IMR-90 (cell line): ENCODE measurements around the gene TM4SF20. TPM values are rescaled to one million over a fixed set of nuclear protein-coding genes. Genes with fewer than 3 reads are reported as not detected.

Experiments
- ATAC-seq: fragments of 200-7000 bp; cut with Tn5 transposase; 2 replicates; pipeline ENCODE4 v1.9.1; 2020; ENCODE audit warnings: low read depth, mild to moderate bottlenecking, moderate library complexity
- BruUV-seq: library from RNA; stranded (reverse); fragments of 400-500 nt; replicated peaks from 2 replicates; lab custom pipeline; 2021; lab: Mats Ljungman, UMichigan
- CTCF ChIA-PET: fragments of 300-600 bp; formaldehyde crosslinking; extraction: SDS; loops from one replicate; lab custom pipeline; 2021; ENCODE audit warnings: antibody characterized with exemption; lab: Yijun Ruan, JAX
- POLR2A ChIA-PET: fragments of 300-600 bp; sonication (Branson Sonifier 250); formaldehyde crosslinking; loops from one replicate; lab custom pipeline; 2022; ENCODE audit warnings: antibody characterized with exemption; ENCODE audit not compliant: unreplicated experiment; lab: Charles Lee
- DNase-seq: peaks from one replicate; pipeline ENCODE4 v3.0.0; 2013
- H2AFZ ChIP-seq: replicated peaks from 2 replicates; pipeline ENCODE3; 2013; ENCODE audit warnings: low read length, mild to moderate bottlenecking; ENCODE audit not compliant: poor library complexity
- H2AK5ac ChIP-seq: 2 replicates; pipeline ENCODE4 v1.6.1; 2013; ENCODE audit warnings: low read depth, low read length, inconsistent platforms
- H2AK9ac ChIP-seq: replicated peaks from 2 replicates; pipeline ENCODE3; 2013; ENCODE audit warnings: mild to moderate bottlenecking, low read depth, low read length, moderate library complexity; ENCODE audit not compliant: poor library complexity
- H2BK120ac ChIP-seq: 2 replicates; pipeline ENCODE4 v1.6.1; 2013; ENCODE audit warnings: low read depth, low read length, inconsistent platforms
- H2BK15ac ChIP-seq: 3 replicates; pipeline ENCODE4 v1.6.1; 2013; ENCODE audit warnings: low read depth, low read length, inconsistent platforms
- H2BK20ac ChIP-seq: 2 replicates; pipeline ENCODE4 v1.6.1; 2013; ENCODE audit warnings: low read depth, mild to moderate bottlenecking, inconsistent platforms, low read length, moderate library complexity
- H2BK5ac ChIP-seq: 2 replicates; pipeline ENCODE4 v1.6.1; 2013; ENCODE audit warnings: mild to moderate bottlenecking, low read depth, low read length, inconsistent platforms; ENCODE audit not compliant: poor library complexity, severe bottlenecking
- H3K14ac ChIP-seq: replicated peaks from 2 replicates; pipeline ENCODE4 v1.6.1; 2013; ENCODE audit warnings: low read depth, low read length, inconsistent platforms
- H3K18ac ChIP-seq: 2 replicates; pipeline ENCODE4 v1.6.1; 2013; ENCODE audit warnings: low read depth, low read length, control low read depth
- H3K23ac ChIP-seq: 2 replicates; pipeline ENCODE4 v1.6.1; 2013; ENCODE audit warnings: low read depth, low read length, inconsistent platforms
- H3K27ac ChIP-seq: 2 replicates; pipeline ENCODE4 v1.5.1; 2013; ENCODE audit warnings: mild to moderate bottlenecking, control low read depth, low read length; ENCODE audit not compliant: insufficient read depth
- H3K27me3 ChIP-seq: 2 replicates; pipeline ENCODE4 v1.6.1; 2013; ENCODE audit warnings: low read length; ENCODE audit not compliant: control insufficient read depth, insufficient read depth
- H3K36me3 ChIP-seq: 2 replicates; pipeline ENCODE4 v1.6.1; 2013; ENCODE audit warnings: low read length, mixed read lengths; ENCODE audit not compliant: control insufficient read depth, insufficient read depth
- H3K4ac ChIP-seq: 2 replicates; pipeline ENCODE4 v1.6.1; 2013; ENCODE audit warnings: low read depth, low read length, inconsistent platforms
- H3K4me1 ChIP-seq: 2 replicates; pipeline ENCODE4 v1.6.1; 2013; ENCODE audit warnings: low read length, mixed read lengths; ENCODE audit not compliant: control insufficient read depth, insufficient read depth
- H3K4me2 ChIP-seq: 2 replicates; pipeline ENCODE4 v1.6.1; 2013; ENCODE audit warnings: low read depth, mild to moderate bottlenecking, control low read depth, low read length, moderate library complexity
- H3K4me3 ChIP-seq: 2 replicates; pipeline ENCODE4 v1.5.1; 2013; ENCODE audit warnings: low read depth, mild to moderate bottlenecking, control low read depth, low read length, moderate library complexity; ENCODE audit not compliant: insufficient read depth
- H3K56ac ChIP-seq: 2 replicates; pipeline ENCODE4 v1.6.1; 2013; ENCODE audit warnings: low read length, inconsistent platforms; ENCODE audit not compliant: insufficient read depth; ENCODE audit errors: extremely low read depth
- H3K79me1 ChIP-seq, 2 experiments: 2 replicates each; pipeline ENCODE4 v1.6.1; 2013; ENCODE audit warnings: low read length in 2 of 2, inconsistent platforms in 1 of 2, low read depth in 1 of 2
- H3K9ac ChIP-seq: 2 replicates; pipeline ENCODE4 v1.6.1; 2013; ENCODE audit warnings: low read depth, low read length, control low read depth
- H3K9me1 ChIP-seq: 2 replicates; pipeline ENCODE4 v1.6.1; 2013; ENCODE audit warnings: low read length, inconsistent platforms; ENCODE audit not compliant: insufficient read depth
- H3K9me3 ChIP-seq: 2 replicates; pipeline ENCODE4 v1.6.1; 2013; ENCODE audit warnings: low read length; ENCODE audit not compliant: control insufficient read depth, insufficient read depth
- H4K20me1 ChIP-seq: 2 replicates; pipeline ENCODE4 v1.6.1; 2013; ENCODE audit warnings: low read length, inconsistent platforms; ENCODE audit not compliant: insufficient read depth
- H4K5ac ChIP-seq: 2 replicates; pipeline ENCODE4 v1.6.1; 2013; ENCODE audit warnings: mild to moderate bottlenecking, low read depth, low read length, control low read depth
- H4K8ac ChIP-seq, 2 experiments: 2 replicates each; pipeline ENCODE4 v1.6.1; 2013; ENCODE audit warnings: low read depth in 2 of 2, low read length in 2 of 2, control low read depth in 1 of 2, inconsistent platforms in 1 of 2
- H4K91ac ChIP-seq: 2 replicates; pipeline ENCODE4 v1.6.1; 2013; ENCODE audit warnings: low read depth, low read length, inconsistent platforms; ENCODE audit not compliant: insufficient read depth
- BHLHE40 ChIP-seq: fragments of 150-350 bp; IDR thresholded peaks from 2 replicates; pipeline ENCODE4 v1.6.1; 2016; ENCODE audit warnings: mild to moderate bottlenecking, low read depth, low read length
- CEBPB ChIP-seq: IDR thresholded peaks from 2 replicates; pipeline ENCODE4 v1.6.1; 2012; ENCODE audit warnings: low read depth, low read length, improper control_type of control experiment
- CHD1 ChIP-seq: IDR thresholded peaks from 2 replicates; pipeline ENCODE4 v1.6.1; 2012; ENCODE audit warnings: low read depth, low read length, improper control_type of control experiment
- FOS ChIP-seq: fragments of 150-350 bp; IDR thresholded peaks from 2 replicates; pipeline ENCODE4 v1.6.1; 2016; ENCODE audit warnings: low read depth, low read length
- MAFK ChIP-seq: IDR thresholded peaks from 2 replicates; pipeline ENCODE4 v1.6.1; 2012; ENCODE audit warnings: low read depth, low read length, improper control_type of control experiment
- MAZ ChIP-seq: IDR thresholded peaks from 2 replicates; pipeline ENCODE4 v1.6.1; 2012; ENCODE audit warnings: low read depth, mild to moderate bottlenecking, low read length, improper control_type of control experiment, moderate library complexity, borderline replicate concordance
- MXI1 ChIP-seq: IDR thresholded peaks from 2 replicates; pipeline ENCODE4 v1.6.1; 2012; ENCODE audit warnings: low read depth, mild to moderate bottlenecking, low read length, moderate library complexity, borderline replicate concordance
- NFE2L2 ChIP-seq: fragments of 150-350 bp; IDR thresholded peaks from 2 replicates; pipeline ENCODE4 v1.6.1; 2016; ENCODE audit warnings: low read depth, mild to moderate bottlenecking, low read length
- POLR2A ChIP-seq: IDR thresholded peaks from 2 replicates; pipeline ENCODE4 v1.6.1; 2012; ENCODE audit warnings: mild to moderate bottlenecking, low read depth, low read length
- RAD21 ChIP-seq: IDR thresholded peaks from 2 replicates; pipeline ENCODE4 v1.6.1; 2012; ENCODE audit warnings: low read length, improper control_type of control experiment
- RCOR1 ChIP-seq: IDR thresholded peaks from 2 replicates; pipeline ENCODE4 v1.6.1; 2012; ENCODE audit warnings: mild to moderate bottlenecking, low read length, improper control_type of control experiment; ENCODE audit not compliant: insufficient replicate concordance
- RFX5 ChIP-seq: IDR thresholded peaks from 2 replicates; pipeline ENCODE4 v1.8.0; 2012; ENCODE audit warnings: low read depth, mild to moderate bottlenecking, low read length, moderate library complexity
- SMC3 ChIP-seq: fragments of 150-350 bp; IDR thresholded peaks from 2 replicates; pipeline ENCODE4 v1.6.1; 2016; ENCODE audit warnings: low read depth, mild to moderate bottlenecking, antibody characterized with exemption, low read length, moderate library complexity
- WGBS, 2 experiments: methylation state at CpG; one replicate each; pipeline versions ENCODE4 v1.1.5 to v1.1.7; 2013; ENCODE audit warnings: missing lambda C conversion rate in 2 of 2; ENCODE audit not compliant: insufficient read length in 1 of 2; ENCODE audit errors: extremely low coverage in 2 of 2; 5-methylcytosine and 5-hydroxymethylcytosine counted together
- dilution Hi-C: fragments of 300-500 bp; cut with HindIII; formaldehyde crosslinking; loops from one replicate; pipeline ENCODE4 v1.14.3; 2018; ENCODE audit warnings: low sequenced_read_pairs; ENCODE audit not compliant: unreplicated experiment
- in situ Hi-C: fragments of 300-500 bp; cut with MboI; formaldehyde crosslinking; loops from 3 replicates; pipeline ENCODE4 v1.14.3; 2019; ENCODE audit warnings: low sequenced_read_pairs, inconsistent platforms, mixed read lengths
- intact Hi-C: fragments of 100-400 bp; cut with micrococcal nuclease; formaldehyde crosslinking; loops from 2 replicates; pipeline ENCODE4 v1.10.0; 2022
- polyA plus RNA-seq, 3 experiments: library from polyadenylated mRNA; depleted of rRNA; stranded (reverse); fragments of >200 nt; gene quantifications; 2 replicates each; pipeline ENCODE4 v1.2.3, GENCODE V29; 2012; ENCODE audit warnings: low replicate concordance in 1 of 3
- total RNA-seq: library from RNA; depleted of rRNA; stranded (reverse); fragments of >200 nt; gene quantifications from 2 replicates; pipeline ENCODE4 v1.2.3, GENCODE V29; 2012
- TF ChIP-seq, protein P1 (sequence below): fragments of 150-350 bp; IDR thresholded peaks from 2 replicates; pipeline ENCODE4 v1.6.1; 2017; ENCODE audit warnings: mild to moderate bottlenecking, antibody characterized with exemption, low read length, low read depth
- TF ChIP-seq, protein P2 (sequence below): fragments of 150-350 bp; IDR thresholded peaks from 2 replicates; pipeline ENCODE4 v1.6.1; 2016; ENCODE audit warnings: low read depth, mild to moderate bottlenecking, low read length, moderate library complexity, borderline replicate concordance

Gene TM4SF20
- total and polyA plus RNA-seq, 2 of the 4 experiments (the other 2 are of a cell fraction), result under 0.01 to 0.03 TPM

DNA sequence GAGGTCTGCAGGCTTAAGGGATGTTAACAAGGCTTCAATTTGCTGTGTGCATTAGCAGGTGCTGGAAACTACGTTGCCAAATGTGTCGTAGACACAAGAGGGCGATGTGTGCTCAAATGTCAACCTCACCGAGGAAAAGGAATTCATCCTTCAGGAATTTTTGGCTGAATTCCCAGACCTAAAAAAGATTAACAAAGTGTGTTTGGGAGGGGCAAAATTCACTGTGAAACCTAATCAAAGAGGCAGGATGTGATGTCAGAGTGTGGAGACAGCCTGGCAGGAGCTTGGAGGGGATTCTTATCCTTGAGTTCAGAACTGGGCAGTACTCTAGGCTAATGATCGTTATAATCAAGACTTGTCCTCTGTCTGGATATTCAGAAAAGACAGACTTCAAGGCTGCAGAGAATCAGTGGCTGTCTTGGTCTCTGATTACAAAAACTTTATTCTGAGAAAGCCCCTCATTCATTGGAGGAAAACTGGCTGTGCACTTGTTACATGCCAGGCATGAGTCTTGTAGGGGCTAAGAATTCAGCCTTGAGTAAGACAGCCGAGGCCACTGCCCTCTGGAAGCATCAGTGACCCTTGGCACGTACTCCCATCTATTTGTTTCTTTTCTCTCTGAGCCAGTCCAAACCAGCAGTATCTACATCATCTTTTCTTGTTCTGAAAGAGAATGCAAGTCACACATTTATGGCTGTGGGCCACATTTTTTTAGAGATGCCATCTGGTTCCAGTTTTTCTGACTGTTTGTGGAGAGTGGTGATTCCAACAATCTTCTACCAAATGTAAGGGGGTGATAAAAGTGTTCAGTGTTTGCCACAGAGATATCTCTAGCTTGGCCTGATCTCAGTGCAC lies 27.3 kb upstream of the TM4SF20 start:
- Histone ChIP-seq H3K9ac (peak overlapping the region; percentile 5; the same call in 1 of the 2 replicates), H3K9me3 (no peaks in the 10 kb centered on the region), H2BK15ac (peak overlapping the region; percentile 5; the same call in 2 of the 3 replicates), H3K23ac (peak overlapping the region; percentile 32; the same call in 1 of the 2 replicates), H2AK9ac (no peak overlapping the region), H3K18ac (peak overlapping the region; percentile 79), H2AFZ (peak overlapping the region; percentile 15), H2AK5ac (peak overlapping the region; percentile 39), H4K5ac (peak overlapping the region; percentile 27), H3K56ac (peak overlapping the region; percentile 75), H3K27ac (peak overlapping the region; percentile 77), H3K14ac (peak overlapping the region; percentile 26), H3K27me3 (no peaks in the 10 kb centered on the region), H2BK120ac (peak overlapping the region; percentile 43), H3K4me3 (no peak overlapping the region), H3K9me1 (no peaks in the 10 kb centered on the region), H3K4me1 (peaks cover 1% of the 10 kb centered on the region; the same call in 1 of the 2 replicates), H3K4ac (peak overlapping the region; percentile 60), H4K8ac (peak overlapping the region; percentile 9 to 84), H3K4me2 (peak overlapping the region; percentile 48), H3K79me1 (no peaks in the 10 kb centered on the region), H4K20me1 (no peaks in the 10 kb centered on the region), H4K91ac (peak overlapping the region; percentile 74), H2BK5ac (peak overlapping the region; percentile 92), H3K36me3 (no peaks in the 10 kb centered on the region), H2BK20ac (peak overlapping the region; percentile 58)
- intact Hi-C loops (loop anchor here (1.0 to 10.0 kb wide), 9 partner anchors 66 to 1248 kb away; partner anchors contain the start of gene AGFG1), dilution Hi-C loops (no loop called here), in situ Hi-C loops (loop anchor here (5.0 to 10.0 kb wide), 2 partner anchors 361 to 468 kb away; partner anchors contain the start of gene DAW1)
- peak; percentile 91 for ATAC-seq
- BruUV-seq, result TSS peak; percentile 85
- peak; percentile 99 for DNase-seq
- CTCF ChIA-PET, result interaction anchor here (0.6 to 2.5 kb wide), 15 partner anchors 9 to 618 kb away, joined by 3 to 24 read pairs (median 4); no protein-coding TSS in a partner anchor
- WGBS, 2 experiments, result 0% methylated on average over 3 of the region's 7 CpGs; no CpG with 5 or more reads in 1 of the 2 experiments
- POLR2A ChIA-PET, result no interaction called here
- TF ChIP-seq CHD1 (no peak), NFE2L2 (no peak), RCOR1 (peak; percentile 62), MAFK (no peak), SMC3 (peak; percentile 90), FOS (peak; percentile 37; the same call in 1 of the 2 replicates), POLR2A (no peak), MAZ (peak; percentile 38; the same call in 1 of the 2 replicates), CEBPB (0 out of 2 replicates have a peak, but pooled peaks have one; percentile 27), MXI1 (no peak), RAD21 (peak; percentile 95), BHLHE40 (0 out of 2 replicates have a peak, but pooled peaks have one; percentile 21), RFX5 (no peak)
- TF ChIP-seq, protein P1, sequence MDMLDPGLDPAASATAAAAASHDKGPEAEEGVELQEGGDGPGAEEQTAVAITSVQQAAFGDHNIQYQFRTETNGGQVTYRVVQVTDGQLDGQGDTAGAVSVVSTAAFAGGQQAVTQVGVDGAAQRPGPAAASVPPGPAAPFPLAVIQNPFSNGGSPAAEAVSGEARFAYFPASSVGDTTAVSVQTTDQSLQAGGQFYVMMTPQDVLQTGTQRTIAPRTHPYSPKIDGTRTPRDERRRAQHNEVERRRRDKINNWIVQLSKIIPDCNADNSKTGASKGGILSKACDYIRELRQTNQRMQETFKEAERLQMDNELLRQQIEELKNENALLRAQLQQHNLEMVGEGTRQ, result no peak
- TF ChIP-seq, protein P2, sequence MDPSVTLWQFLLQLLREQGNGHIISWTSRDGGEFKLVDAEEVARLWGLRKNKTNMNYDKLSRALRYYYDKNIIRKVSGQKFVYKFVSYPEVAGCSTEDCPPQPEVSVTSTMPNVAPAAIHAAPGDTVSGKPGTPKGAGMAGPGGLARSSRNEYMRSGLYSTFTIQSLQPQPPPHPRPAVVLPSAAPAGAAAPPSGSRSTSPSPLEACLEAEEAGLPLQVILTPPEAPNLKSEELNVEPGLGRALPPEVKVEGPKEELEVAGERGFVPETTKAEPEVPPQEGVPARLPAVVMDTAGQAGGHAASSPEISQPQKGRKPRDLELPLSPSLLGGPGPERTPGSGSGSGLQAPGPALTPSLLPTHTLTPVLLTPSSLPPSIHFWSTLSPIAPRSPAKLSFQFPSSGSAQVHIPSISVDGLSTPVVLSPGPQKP, result no peak
